ENCODE measurements around the gene PTPN7. TPM values are rescaled to one million over a fixed set of nuclear protein-coding genes. Genes with fewer than 3 reads are reported as not detected.

PTPN7 gene
- total RNA-seq, 2 experiments from 2014 or later, result 67.5 to 83.1 TPM

DNA sequence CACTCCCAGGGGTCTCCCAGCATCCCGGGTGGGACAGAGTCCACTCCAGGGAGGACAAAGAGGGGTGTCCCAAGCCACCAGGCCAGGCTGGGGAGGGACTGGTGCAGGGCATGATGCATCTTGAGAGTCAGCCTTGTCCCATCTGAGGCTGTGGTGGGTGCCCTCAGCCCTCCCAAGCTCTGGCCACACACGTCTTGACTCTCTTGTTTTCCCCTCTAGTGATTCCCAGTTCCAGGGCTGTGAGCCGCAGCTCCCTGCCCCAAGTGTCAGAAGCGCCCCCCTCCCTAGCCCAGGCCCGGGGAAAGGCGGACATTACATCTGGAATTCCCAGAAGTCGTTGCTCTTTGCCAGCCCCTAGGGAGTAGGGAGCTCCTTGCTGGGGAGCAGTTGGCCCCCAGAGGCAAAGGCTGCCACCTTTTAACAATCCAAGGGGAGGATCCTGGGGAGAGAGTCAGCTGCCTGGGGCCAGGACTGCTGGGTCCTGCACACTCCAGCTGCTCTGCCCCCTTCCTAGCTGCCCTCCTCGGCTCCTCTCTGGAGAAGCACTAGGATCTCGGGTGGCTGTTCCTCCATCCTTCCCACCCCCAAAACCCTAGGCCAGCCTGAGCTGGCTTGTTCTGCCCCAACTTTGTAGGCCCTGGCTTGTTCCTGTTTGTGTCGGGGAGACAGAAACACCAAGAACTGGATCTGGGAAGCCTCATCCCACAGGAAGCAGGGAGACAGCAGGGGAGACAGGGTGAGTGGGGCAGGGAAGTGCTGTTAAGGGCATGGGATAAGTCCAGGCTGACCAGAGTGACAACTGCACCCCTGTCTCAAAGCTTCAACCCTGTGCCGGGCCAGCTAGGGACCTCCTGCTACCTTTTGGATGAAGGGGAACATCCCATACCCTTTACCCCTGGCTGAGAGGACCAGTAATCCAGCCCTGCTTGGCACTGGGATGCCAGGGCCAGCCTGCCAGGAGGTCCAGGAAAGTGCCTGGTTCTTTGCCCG, 3.2 kb upstream of the PTPN7 start:
- no TSS peak for BruUV-seq (replicated peaks)
- Histone ChIP-seq H3K36me3 (ENCODE audit: insufficient read depth, low read length) (no peaks in the 10 kb centered on the region), H3K9me2 (ENCODE audit: insufficient read depth, low read length) (no peaks in the 10 kb centered on the region), H3K4me1 (ENCODE audit: insufficient read depth, low read length, poor library complexity, severe bottlenecking) (peaks cover 75% of the 10 kb centered on the region), H3K4me2 (ENCODE audit: low read length) (peak overlapping the region; percentile 95), H3K4me3 (ENCODE audit: low read depth, low read length, poor library complexity, severe bottlenecking) (no peak overlapping the region), H2AFZ (ENCODE audit: low read length) (no peak overlapping the region; the same call in 1 of the 2 replicates), H3K27ac (ENCODE audit: low read depth, low read length, poor library complexity, severe bottlenecking) (no peak overlapping the region), H3K79me2 (ENCODE audit: insufficient read depth, low read depth, low read length) (peaks cover 19% of the 10 kb centered on the region; the same call in 1 of the 2 replicates), H3K9me3 (ENCODE audit: low read length) (no peaks in the 10 kb centered on the region), H4K20me1 (ENCODE audit: insufficient read depth, low read length) (no peaks in the 10 kb centered on the region)
- no peak for DNase-seq (ENCODE audit: low spot score)
- TF ChIP-seq EZH2phosphoT487 (IDR thresholded peaks at IDR 0.05; ENCODE audit: borderline replicate concordance, low read depth, low read length), result no peak
- TF ChIP-seq, protein P1, sequence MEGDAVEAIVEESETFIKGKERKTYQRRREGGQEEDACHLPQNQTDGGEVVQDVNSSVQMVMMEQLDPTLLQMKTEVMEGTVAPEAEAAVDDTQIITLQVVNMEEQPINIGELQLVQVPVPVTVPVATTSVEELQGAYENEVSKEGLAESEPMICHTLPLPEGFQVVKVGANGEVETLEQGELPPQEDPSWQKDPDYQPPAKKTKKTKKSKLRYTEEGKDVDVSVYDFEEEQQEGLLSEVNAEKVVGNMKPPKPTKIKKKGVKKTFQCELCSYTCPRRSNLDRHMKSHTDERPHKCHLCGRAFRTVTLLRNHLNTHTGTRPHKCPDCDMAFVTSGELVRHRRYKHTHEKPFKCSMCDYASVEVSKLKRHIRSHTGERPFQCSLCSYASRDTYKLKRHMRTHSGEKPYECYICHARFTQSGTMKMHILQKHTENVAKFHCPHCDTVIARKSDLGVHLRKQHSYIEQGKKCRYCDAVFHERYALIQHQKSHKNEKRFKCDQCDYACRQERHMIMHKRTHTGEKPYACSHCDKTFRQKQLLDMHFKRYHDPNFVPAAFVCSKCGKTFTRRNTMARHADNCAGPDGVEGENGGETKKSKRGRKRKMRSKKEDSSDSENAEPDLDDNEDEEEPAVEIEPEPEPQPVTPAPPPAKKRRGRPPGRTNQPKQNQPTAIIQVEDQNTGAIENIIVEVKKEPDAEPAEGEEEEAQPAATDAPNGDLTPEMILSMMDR (conservative IDR thresholded peaks at IDR 0.05; ENCODE audit: low read length), result no peak
- ChIA-PET CTCF (ENCODE audit: unreplicated experiment) (interaction anchor here (0.8 to 1.8 kb wide), 5 partner anchors 9 to 26 kb away, joined by 3 to 7 read pairs (median 6); no protein-coding TSS in a partner anchor), POLR2A (interaction anchor here (0.6 to 1.6 kb wide), 2 partner anchors 10 to 30 kb away, joined by 4 read pairs; no protein-coding TSS in a partner anchor)
- intact Hi-C loops (cut with micrococcal nuclease; ENCODE audit: unreplicated experiment), result no loop called here

DNA sequence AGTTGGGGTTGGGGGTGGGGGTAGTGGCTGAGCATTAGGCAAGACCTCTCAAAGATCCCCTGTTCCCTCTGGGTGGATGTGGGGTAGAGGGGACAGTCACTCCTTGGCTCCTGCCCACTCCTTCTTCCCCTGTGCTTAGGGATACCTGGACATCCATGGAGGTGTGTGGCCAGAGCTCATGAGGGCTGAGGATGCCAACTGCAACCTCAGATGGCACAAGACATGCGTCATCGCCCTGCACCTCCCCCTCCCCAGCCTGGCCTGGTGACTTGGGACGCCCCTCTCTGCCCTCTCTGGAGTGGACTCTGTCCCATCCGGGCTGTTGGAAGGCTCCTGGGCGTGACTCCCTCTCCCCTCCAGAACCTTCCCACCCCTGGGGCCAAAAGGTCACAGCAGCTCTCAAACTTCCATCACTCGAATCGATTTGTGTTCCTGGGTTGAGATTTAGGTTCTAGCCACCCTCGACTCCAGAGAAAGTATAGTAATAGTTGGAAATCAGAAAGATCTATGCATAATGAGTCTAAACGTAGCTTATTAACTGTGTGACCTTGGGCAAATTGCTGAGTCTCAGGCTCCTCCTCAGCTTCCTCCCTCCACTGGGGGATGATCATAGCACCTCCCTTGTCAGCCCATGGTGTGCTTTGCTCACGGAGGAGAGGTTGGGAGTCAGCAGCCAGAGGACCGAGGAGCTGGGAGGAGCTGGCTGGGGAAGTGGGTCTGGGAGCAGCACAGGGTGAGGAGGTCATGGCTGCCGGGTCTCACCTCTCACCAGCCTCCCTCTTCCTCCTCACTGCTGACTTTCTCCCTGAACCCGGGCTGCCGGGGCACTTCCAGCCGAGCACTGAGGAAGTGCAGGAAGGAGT, 2.2 kb upstream of the PTPN7 start:
- DNase-seq (ENCODE audit: low spot score), result peak; percentile 31
- H3K36me3 ChIP-seq (ENCODE audit: insufficient read depth, low read length), result peaks cover 7% of the 10 kb centered on the region

More for the DNA sequence above, 2.2 kb upstream of the PTPN7 start:
- no peaks in the 10 kb centered on the region for H4K20me1 ChIP-seq (ENCODE audit: insufficient read depth, low read length)
- intact Hi-C loops (cut with micrococcal nuclease; ENCODE audit: unreplicated experiment), result no loop called here
- TF ChIP-seq, protein P1 (conservative IDR thresholded peaks at IDR 0.05; ENCODE audit: low read length), result no peak
- TF ChIP-seq EZH2phosphoT487 (IDR thresholded peaks at IDR 0.05; ENCODE audit: borderline replicate concordance, low read depth, low read length), result no peak
- peak overlapping the region; percentile 89 for H3K27ac ChIP-seq (ENCODE audit: low read depth, low read length, poor library complexity, severe bottlenecking)
- no peaks in the 10 kb centered on the region for H3K9me3 ChIP-seq (ENCODE audit: low read length)
- no peaks in the 10 kb centered on the region for H3K9me2 ChIP-seq (ENCODE audit: insufficient read depth, low read length)
- H3K4me1 ChIP-seq (ENCODE audit: insufficient read depth, low read length, poor library complexity, severe bottlenecking), result peaks cover 84% of the 10 kb centered on the region
- ChIA-PET CTCF (ENCODE audit: unreplicated experiment) (interaction anchor here (0.8 to 1.8 kb wide), 4 partner anchors 8 to 27 kb away, joined by 3 to 7 read pairs (median 5); no protein-coding TSS in a partner anchor), POLR2A (interaction anchor here (0.6 to 1.6 kb wide), 2 partner anchors 11 to 29 kb away, joined by 4 read pairs; no protein-coding TSS in a partner anchor)
- H3K4me3 ChIP-seq (ENCODE audit: low read depth, low read length, poor library complexity, severe bottlenecking), result peak overlapping the region; percentile 73
- peaks cover 28% of the 10 kb centered on the region; the same call in 1 of the 2 replicates for H3K79me2 ChIP-seq (ENCODE audit: insufficient read depth, low read depth, low read length)
- H3K4me2 ChIP-seq (ENCODE audit: low read length), result peak overlapping the region; percentile 95
- BruUV-seq (replicated peaks), result no TSS peak
- peak overlapping the region; percentile 1; the same call in 1 of the 2 replicates for H2AFZ ChIP-seq (ENCODE audit: low read length)

All from OCI-LY7 (cell line).